Lower leg skin (tissue), 4 donors: ENCODE data around the gene HLTF. TPM values are rescaled to one million over a fixed set of nuclear protein-coding genes. Genes with fewer than 3 reads are reported as not detected.

Experiments used
- DNase-seq, 2 donors: peaks; one replicate each; pipeline ENCODE4 v3.0.0-alpha.2; 2019; ENCODE audit warnings: low spot score in 2 of 2
- H3K4me3 ChIP-seq: fragments of 200-600 bp; sonication (generic); 2 replicates; pipeline ENCODE4 v1.5.1; 2017; ENCODE audit warnings: mild to moderate bottlenecking, low read depth; ENCODE audit not compliant: poor library complexity, severe bottlenecking
- CTCF ChIP-seq, 3 donors: fragments of 450-650 bp; IDR thresholded peaks; one replicate each; pipeline ENCODE4 v1.5.1; 2016; ENCODE audit warnings: antibody characterized with exemption in 3 of 3, mild to moderate bottlenecking in 3 of 3, moderate library complexity in 2 of 3
- POLR2A ChIP-seq, 2 donors: fragments of 450-650 bp; IDR thresholded peaks; one replicate each; pipeline ENCODE4 v1.6.1; 2016 to 2017; ENCODE audit warnings: antibody characterized with exemption in 2 of 2, mild to moderate bottlenecking in 1 of 2, moderate library complexity in 1 of 2
- WGBS, 2 donors: methylation state at CpG; one replicate each; pipeline ENCODE4 v1.1.5; 2018; 5-methylcytosine and 5-hydroxymethylcytosine counted together
- intact Hi-C: fragments of 100-400 bp; cut with DNase I; formaldehyde crosslinking; loops from one replicate; pipeline ENCODE4 v1.15.0; 2023; ENCODE audit warnings: low total_unique reads
- total RNA-seq, 4 donors: library from RNA; depleted of rRNA; stranded (reverse); fragments of >200 nt; gene quantifications; one replicate each; pipeline ENCODE4 v1.1.0, GENCODE V29; 2016

HLTF gene
- total RNA-seq, 4 donors from 2014 or later = 3.3 to 7.7 (median 5.7) TPM

DNA sequence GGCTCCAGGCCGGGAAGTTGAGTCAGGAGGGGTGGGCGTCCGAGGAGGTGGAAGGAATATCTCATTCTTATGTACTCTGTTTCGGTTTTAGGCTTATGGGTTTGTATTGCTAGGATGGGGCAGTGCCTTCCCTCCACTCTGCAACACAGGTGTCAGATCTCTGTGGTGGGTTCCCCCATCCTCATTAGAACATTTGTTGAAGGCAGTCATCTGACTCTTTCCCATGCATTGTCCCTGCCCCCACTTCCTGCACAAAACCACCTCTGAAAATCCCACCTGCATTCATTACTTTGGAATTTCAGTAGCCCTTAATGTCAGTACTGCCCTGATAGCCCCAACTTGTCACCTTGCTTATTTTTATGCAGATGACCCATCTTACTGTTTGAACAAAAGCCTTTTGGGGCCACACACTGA lies 65.5 kb downstream of the HLTF start:
- no peak overlapping the region for H3K4me3 ChIP-seq
- WGBS, 2 donors = 83 to 87% methylated on average over 4 of the region's 4 CpGs
- DNase-seq = no peak
- no peak for TF ChIP-seq CTCF (IDR thresholded peaks at IDR 0.05)
- TF ChIP-seq POLR2A (IDR thresholded peaks at IDR 0.05) = no peak
- intact Hi-C loops = no loop called here

DNA sequence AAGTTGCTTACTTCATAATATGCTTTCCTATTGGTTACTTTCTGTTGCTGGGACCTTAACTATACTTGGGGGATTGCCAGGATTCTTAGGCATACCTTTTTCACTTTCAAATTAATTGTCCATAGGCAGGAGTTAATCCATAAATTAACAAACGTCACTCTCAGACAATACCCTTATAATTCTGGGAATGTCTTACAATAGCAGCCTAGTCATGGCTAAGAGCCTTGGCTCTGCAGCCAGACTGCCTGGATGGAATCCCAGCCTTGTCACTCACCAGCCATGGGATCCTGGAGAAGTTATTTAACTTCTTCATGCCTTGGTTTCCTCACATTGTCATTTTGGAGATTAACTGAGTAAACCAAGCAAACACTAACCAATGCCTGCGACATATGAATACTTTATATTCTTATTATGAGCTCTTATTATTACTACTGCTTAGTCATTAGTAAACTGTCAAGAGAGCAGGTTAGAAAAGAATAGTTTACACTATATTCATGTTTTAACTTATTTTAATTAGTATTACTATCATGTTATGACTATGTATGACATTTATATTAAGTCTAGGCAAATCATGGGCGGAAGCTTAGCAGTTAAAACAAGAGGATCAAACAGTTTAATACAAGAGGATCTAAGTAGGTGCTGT lies 66.0 kb downstream of the HLTF start:
- whole genome bisulfite sequencing, 2 donors = 76 to 78% methylated on average over 3 of the region's 3 CpGs
- intact Hi-C loops = no loop called here
- H3K4me3 ChIP-seq = no peak overlapping the region
- TF ChIP-seq POLR2A (IDR thresholded peaks at IDR 0.05) (no peak), CTCF (IDR thresholded peaks at IDR 0.05) (no peak)
- DNase-seq = no peak

DNA sequence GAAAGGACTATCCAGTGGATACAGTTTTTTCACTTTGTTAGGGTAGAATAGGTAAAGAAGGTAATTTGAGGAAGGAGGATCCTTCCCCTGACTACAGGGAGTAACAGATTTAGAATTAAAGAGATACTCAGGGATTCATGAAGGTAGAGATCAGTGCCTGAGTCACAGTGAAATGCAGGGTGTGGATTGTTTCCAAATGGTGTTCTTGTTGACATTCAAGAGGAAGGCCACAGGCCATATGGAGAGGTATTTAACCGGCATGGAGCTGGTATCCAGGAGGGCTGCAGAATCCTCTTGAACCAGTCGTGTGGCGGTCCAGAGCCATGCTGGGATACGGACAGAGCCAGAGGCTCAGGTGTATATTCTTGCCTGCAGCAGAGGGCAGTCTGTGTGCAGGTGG lies 66.8 kb downstream of the HLTF start:
- intact Hi-C loops = no loop called here
- no peak for TF ChIP-seq POLR2A (IDR thresholded peaks at IDR 0.05)
- no peak for TF ChIP-seq CTCF (IDR thresholded peaks at IDR 0.05)
- WGBS, 2 donors = 88 to 95% methylated on average over 4 of the region's 4 CpGs
- no peak for DNase-seq
- no peak overlapping the region for H3K4me3 ChIP-seq

DNA sequence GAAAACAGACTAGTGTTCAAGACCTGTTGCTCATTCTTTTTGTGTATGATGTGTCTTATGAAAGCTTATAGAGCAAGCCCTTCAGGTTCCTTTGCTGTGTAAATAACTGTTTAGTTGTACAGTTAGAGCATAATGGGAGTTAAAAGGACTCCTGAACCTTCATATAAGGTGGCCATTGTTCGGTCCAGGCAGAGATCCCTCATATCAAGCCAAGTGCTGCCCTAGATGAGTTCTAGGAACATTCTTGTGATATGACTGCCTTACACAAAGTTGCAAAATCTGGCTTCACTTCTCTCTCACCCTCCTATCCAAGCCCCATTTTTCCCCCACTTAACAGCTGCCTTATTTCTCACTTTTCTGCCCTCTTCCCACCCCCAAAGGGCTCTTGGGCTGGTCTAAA lies 68.1 kb downstream of the HLTF start:
- no peak overlapping the region for H3K4me3 ChIP-seq
- no peak for DNase-seq
- WGBS, 2 donors = 0 to 57% methylated on average over 1 of the region's 1 CpG
- no peak for TF ChIP-seq POLR2A (IDR thresholded peaks at IDR 0.05)
- TF ChIP-seq CTCF (IDR thresholded peaks at IDR 0.05) = no peak
- intact Hi-C loops = no loop called here

DNA sequence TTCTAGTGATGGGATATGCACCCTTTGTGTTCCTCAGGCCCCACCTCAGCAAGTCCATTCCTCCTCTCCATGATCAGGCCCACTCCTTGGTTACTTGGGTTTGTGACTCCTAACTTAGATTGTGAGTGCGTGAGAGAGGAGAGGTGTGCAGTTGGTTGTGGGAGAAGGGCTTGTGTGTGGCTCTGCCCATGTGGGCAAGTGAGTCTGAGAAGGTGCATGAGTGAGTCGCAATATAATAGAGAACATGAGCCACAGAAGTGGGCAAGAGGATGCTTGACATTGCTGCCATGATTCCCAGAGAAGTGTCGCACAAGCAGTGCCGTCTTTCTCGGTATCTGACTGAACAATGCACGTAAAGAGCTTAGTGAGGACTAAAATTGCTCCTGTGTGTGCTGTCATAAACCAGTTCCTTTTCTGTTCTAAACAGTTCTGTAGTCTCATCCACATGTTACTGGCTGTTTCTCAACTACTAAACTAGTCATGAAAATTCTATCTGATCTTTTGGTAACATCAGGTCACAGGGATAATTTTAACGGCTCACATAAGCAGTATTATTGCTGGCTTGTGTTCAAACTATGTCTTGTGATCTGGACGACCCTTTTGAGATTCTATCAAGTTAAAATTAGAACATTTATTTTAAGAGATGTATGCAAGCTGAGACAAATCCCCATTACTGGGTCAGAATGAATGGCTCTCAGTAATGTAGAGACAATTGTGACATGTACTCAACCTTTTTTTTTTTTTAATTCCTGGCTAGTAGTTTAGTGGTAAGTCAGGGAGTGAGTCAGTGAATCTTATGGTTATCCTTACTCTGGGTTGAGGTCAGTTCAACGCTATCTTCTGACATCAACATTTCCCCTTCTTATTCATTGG lies 69.4 kb downstream of the HLTF start:
- WGBS, 2 donors = 62 to 68% methylated on average over 9 of the region's 9 CpGs
- TF ChIP-seq CTCF (IDR thresholded peaks at IDR 0.05) (no peak), POLR2A (IDR thresholded peaks at IDR 0.05) (no peak)
- DNase-seq = no peak
- intact Hi-C loops = no loop called here
- H3K4me3 ChIP-seq = no peak overlapping the region
